GM12878 (cell line): ENCODE measurements around the gene STAM2. TPM values are rescaled to one million over a fixed set of nuclear protein-coding genes. Genes with fewer than 3 reads are reported as not detected.

Source experiments
- BHLHE40 ChIP-seq, 2 experiments: fragments of 450-650 bp in 1 of 2; IDR thresholded peaks; 2 replicates each; pipeline ENCODE4 v1.6.1; 2011 to 2017; ENCODE audit warnings: low read depth in 2 of 2, borderline replicate concordance in 1 of 2, improper control_type of control experiment in 1 of 2, low read length in 1 of 2, mild to moderate bottlenecking in 1 of 2
- CBX3 ChIP-seq: fragments of 200-600 bp; sonication (generic); IDR thresholded peaks from 2 replicates; pipeline ENCODE4 v1.6.1; 2016; ENCODE audit warnings: low read depth, borderline replicate concordance
- EED ChIP-seq: sonication (generic); IDR thresholded peaks from 2 replicates; pipeline ENCODE4 v1.6.1; 2016; ENCODE audit warnings: antibody characterized with exemption, low read depth
- NR2C1 ChIP-seq: fragments of 450-650 bp; IDR thresholded peaks from 2 replicates; pipeline ENCODE4 v1.6.1; 2017; ENCODE audit warnings: antibody characterized with exemption, mild to moderate bottlenecking, moderate library complexity
- RCOR1 ChIP-seq: conservative IDR thresholded peaks from 2 replicates; pipeline ENCODE4 v1.6.1; 2012; ENCODE audit warnings: low read depth, low read length, improper control_type of control experiment
- TAF1 ChIP-seq: IDR thresholded peaks from 2 replicates; pipeline ENCODE4 v1.6.1; 2011; ENCODE audit warnings: mild to moderate bottlenecking, low read depth, low read length, borderline replicate concordance
- polyA plus RNA-seq, 11 experiments: library from polyadenylated mRNA; depleted of rRNA in 4 of 11; unstranded in 6 of 11; stranded (reverse) in 5 of 11; fragments of >200 nt; fragmentation: Nextera tagmentation in 4 of 11; fragmentation: Illumina TruSeq in 1 of 11; extraction: Ambion mirVana in 4 of 11; extraction: Trizol in 1 of 11; gene quantifications; 1 replicate in 1 of 11; 2 replicates in 10 of 11; pipeline versions ENCODE4 v1.2.1 to v1.2.3, GENCODE V29; 2011 to 2016; ENCODE audit warnings: inconsistent platforms in 2 of 11, missing spikeins in 2 of 11, low read depth in 1 of 11
- total RNA-seq, 4 experiments: library from RNA; depleted of rRNA in 3 of 4; stranded (reverse); fragments of >200 nt in 3 of 4; fragmentation: Illumina TruSeq in 1 of 4; extraction: Trizol in 1 of 4; gene quantifications; 2 replicates each; pipeline versions ENCODE4 v1.2.1 to v1.2.3, GENCODE V29; 2013 to 2021
- TF ChIP-seq, protein P1 (sequence below): fragments of 450-650 bp; IDR thresholded peaks from 2 replicates; pipeline ENCODE4 v1.6.1; 2017; ENCODE audit warnings: mild to moderate bottlenecking, moderate library complexity
- TF ChIP-seq, protein P2 (sequence below): IDR thresholded peaks from 2 replicates; pipeline ENCODE4 v1.6.1; 2012; ENCODE audit warnings: low read depth, low read length, improper control_type of control experiment
- TF ChIP-seq, protein P3 (sequence below): fragments of 450-650 bp; IDR thresholded peaks from 2 replicates; pipeline ENCODE4 v1.6.1; 2017; ENCODE audit warnings: low read depth, mild to moderate bottlenecking, moderate library complexity
- TF ChIP-seq, protein P4 (sequence below): fragments of 450-650 bp; IDR thresholded peaks from 2 replicates; pipeline ENCODE4 v1.6.1; 2017; ENCODE audit warnings: mild to moderate bottlenecking, low read depth, inconsistent platforms; ENCODE audit not compliant: poor library complexity, severe bottlenecking

The STAM2 gene
- total and polyA plus RNA-seq, 10 of the 15 experiments (the other 5 are each of a cell fraction or from before 2014, with no cell fraction given), result 4.4 to 21.6 (median 16.2) TPM

DNA sequence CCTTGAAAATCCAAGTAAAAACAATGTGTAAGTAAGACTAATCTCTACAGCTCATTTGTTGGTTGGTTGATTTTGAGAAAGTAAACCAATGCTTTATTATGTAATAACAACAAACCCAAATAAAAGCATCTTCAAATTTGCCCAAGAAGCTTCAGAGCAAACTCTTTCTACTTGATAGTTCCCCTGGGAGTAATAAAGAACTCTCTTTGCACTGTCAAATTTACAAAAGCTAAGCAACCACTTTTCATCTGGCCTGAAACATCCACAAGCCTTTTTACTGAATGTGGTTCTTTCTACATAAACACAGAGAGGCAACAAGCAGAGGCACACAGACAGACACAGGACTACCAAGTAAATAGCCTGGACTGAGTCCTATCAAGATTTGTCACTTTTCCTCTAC is 47.9 kb downstream of the STAM2 start (continued):
- TF ChIP-seq, protein P1, sequence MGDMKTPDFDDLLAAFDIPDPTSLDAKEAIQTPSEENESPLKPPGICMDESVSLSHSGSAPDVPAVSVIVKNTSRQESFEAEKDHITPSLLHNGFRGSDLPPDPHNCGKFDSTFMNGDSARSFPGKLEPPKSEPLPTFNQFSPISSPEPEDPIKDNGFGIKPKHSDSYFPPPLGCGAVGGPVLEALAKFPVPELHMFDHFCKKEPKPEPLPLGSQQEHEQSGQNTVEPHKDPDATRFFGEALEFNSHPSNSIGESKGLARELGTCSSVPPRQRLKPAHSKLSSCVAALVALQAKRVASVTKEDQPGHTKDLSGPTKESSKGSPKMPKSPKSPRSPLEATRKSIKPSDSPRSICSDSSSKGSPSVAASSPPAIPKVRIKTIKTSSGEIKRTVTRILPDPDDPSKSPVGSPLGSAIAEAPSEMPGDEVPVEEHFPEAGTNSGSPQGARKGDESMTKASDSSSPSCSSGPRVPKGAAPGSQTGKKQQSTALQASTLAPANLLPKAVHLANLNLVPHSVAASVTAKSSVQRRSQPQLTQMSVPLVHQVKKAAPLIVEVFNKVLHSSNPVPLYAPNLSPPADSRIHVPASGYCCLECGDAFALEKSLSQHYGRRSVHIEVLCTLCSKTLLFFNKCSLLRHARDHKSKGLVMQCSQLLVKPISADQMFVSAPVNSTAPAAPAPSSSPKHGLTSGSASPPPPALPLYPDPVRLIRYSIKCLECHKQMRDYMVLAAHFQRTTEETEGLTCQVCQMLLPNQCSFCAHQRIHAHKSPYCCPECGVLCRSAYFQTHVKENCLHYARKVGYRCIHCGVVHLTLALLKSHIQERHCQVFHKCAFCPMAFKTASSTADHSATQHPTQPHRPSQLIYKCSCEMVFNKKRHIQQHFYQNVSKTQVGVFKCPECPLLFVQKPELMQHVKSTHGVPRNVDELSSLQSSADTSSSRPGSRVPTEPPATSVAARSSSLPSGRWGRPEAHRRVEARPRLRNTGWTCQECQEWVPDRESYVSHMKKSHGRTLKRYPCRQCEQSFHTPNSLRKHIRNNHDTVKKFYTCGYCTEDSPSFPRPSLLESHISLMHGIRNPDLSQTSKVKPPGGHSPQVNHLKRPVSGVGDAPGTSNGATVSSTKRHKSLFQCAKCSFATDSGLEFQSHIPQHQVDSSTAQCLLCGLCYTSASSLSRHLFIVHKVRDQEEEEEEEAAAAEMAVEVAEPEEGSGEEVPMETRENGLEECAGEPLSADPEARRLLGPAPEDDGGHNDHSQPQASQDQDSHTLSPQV, result no peak
- TF ChIP-seq, protein P2, sequence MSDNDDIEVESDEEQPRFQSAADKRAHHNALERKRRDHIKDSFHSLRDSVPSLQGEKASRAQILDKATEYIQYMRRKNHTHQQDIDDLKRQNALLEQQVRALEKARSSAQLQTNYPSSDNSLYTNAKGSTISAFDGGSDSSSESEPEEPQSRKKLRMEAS, result no peak
- no peak for TF ChIP-seq RCOR1
- TF ChIP-seq CBX3, result no peak
- TF ChIP-seq NR2C1, result no peak
- TF ChIP-seq TAF1, result no peak
- TF ChIP-seq, protein P3, sequence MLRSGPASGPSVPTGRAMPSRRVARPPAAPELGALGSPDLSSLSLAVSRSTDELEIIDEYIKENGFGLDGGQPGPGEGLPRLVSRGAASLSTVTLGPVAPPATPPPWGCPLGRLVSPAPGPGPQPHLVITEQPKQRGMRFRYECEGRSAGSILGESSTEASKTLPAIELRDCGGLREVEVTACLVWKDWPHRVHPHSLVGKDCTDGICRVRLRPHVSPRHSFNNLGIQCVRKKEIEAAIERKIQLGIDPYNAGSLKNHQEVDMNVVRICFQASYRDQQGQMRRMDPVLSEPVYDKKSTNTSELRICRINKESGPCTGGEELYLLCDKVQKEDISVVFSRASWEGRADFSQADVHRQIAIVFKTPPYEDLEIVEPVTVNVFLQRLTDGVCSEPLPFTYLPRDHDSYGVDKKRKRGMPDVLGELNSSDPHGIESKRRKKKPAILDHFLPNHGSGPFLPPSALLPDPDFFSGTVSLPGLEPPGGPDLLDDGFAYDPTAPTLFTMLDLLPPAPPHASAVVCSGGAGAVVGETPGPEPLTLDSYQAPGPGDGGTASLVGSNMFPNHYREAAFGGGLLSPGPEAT, result no peak
- TF ChIP-seq EED, result no peak
- TF ChIP-seq, protein P4, sequence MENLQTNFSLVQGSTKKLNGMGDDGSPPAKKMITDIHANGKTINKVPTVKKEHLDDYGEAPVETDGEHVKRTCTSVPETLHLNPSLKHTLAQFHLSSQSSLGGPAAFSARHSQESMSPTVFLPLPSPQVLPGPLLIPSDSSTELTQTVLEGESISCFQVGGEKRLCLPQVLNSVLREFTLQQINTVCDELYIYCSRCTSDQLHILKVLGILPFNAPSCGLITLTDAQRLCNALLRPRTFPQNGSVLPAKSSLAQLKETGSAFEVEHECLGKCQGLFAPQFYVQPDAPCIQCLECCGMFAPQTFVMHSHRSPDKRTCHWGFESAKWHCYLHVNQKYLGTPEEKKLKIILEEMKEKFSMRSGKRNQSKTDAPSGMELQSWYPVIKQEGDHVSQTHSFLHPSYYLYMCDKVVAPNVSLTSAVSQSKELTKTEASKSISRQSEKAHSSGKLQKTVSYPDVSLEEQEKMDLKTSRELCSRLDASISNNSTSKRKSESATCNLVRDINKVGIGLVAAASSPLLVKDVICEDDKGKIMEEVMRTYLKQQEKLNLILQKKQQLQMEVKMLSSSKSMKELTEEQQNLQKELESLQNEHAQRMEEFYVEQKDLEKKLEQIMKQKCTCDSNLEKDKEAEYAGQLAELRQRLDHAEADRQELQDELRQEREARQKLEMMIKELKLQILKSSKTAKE, result no peak
- no peak for TF ChIP-seq BHLHE40 (IDR thresholded peaks at IDR 0.05; ENCODE audit: borderline replicate concordance in 1 of 2, low read depth in 2 of 2, low read length in 1 of 2)
